HepG2 (cell line): Measurements from ENCODE around the gene RERG. TPM values are rescaled to one million over a fixed set of nuclear protein-coding genes. Genes with fewer than 3 reads are reported as not detected.

Experiments used
- ATAC-seq: fragments of 200-7000 bp; cut with Tn5 transposase; 3 replicates; pipeline ENCODE4 v1.9.1; 2020; ENCODE audit warnings: mild to moderate bottlenecking, moderate library complexity
- BruUV-seq: library from RNA; stranded (reverse); fragments of 400-500 nt; replicated peaks from 2 replicates; lab custom pipeline; 2021; lab: Mats Ljungman, UMichigan
- CTCF ChIA-PET: fragments of 300-600 bp; formaldehyde crosslinking; extraction: SDS; loops from one replicate; lab custom pipeline; 2021; ENCODE audit warnings: low total read pairs, inconsistent platforms, low intra/inter-chr PET ratio; lab: Yijun Ruan, JAX
- POLR2A ChIA-PET: fragments of 350-600 bp; sonication (Branson Sonifier 250); formaldehyde crosslinking; loops from one replicate; lab custom pipeline; 2020; ENCODE audit warnings: antibody characterized with exemption, inconsistent platforms; lab: Yijun Ruan, JAX
- DNase-seq: peaks from one replicate; pipeline ENCODE4 v3.0.0-alpha.2; 2015; ENCODE audit warnings: low spot score
- FAIRE-seq: peaks from 3 replicates; lab custom pipeline; 2011; peaks lifted over from hg19 to GRCh38; lab: Jason Lieb, UNC
- H2AFZ ChIP-seq: one replicate; pipeline ENCODE4 v1.6.1; 2011; ENCODE audit warnings: low read length, inconsistent platforms
- H3K27ac ChIP-seq: fragments of 300-600 bp; 3 replicates; pipeline ENCODE4 v1.8.0; 2011; ENCODE audit warnings: mixed run types, mild to moderate bottlenecking, mixed read lengths, low read length, inconsistent platforms; ENCODE audit not compliant: insufficient read depth; ENCODE audit errors: extremely low read length
- H3K27me3 ChIP-seq, 2 experiments: fragments of 200-600 bp in 1 of 2; 2 replicates in 1 of 2; 3 replicates in 1 of 2; pipeline versions ENCODE4 v1.6.0 to v1.8.0; 2011; ENCODE audit warnings: low read length in 2 of 2, mild to moderate bottlenecking in 2 of 2, moderate library complexity in 2 of 2, inconsistent platforms in 1 of 2; ENCODE audit not compliant: insufficient read depth in 2 of 2, control insufficient read depth in 1 of 2
- H3K36me3 ChIP-seq, 2 experiments: fragments of 200-600 bp in 1 of 2; replicated peaks in 1 of 2; 2 replicates in 1 of 2; 3 replicates in 1 of 2; pipeline versions ENCODE4 v1.5.1 to v1.8.0; 2011; ENCODE audit warnings: low read length in 2 of 2, inconsistent platforms in 1 of 2; ENCODE audit not compliant: insufficient read depth in 2 of 2, control insufficient read depth in 1 of 2
- H3K4me1 ChIP-seq: 2 replicates; pipeline ENCODE4 v1.5.1; 2012; ENCODE audit warnings: low read length, inconsistent platforms; ENCODE audit not compliant: insufficient read depth
- H3K4me2 ChIP-seq: 2 replicates; pipeline ENCODE4 v1.6.0; 2011; ENCODE audit warnings: low read depth, low read length, inconsistent platforms
- H3K4me3 ChIP-seq, 3 experiments: fragments of 200-600 bp in 1 of 3; sonication (generic), shearing (Covaris generic) in 1 of 3; replicated peaks in 1 of 3; 2 replicates each; pipeline ENCODE4 v1.5.1; 2011 to 2016; ENCODE audit warnings: low read length in 3 of 3, inconsistent platforms in 2 of 3, low read depth in 2 of 3, mild to moderate bottlenecking in 2 of 3, control low read depth in 1 of 3, mixed read lengths in 1 of 3; ENCODE audit not compliant: insufficient read depth in 1 of 3
- H3K79me2 ChIP-seq: one replicate; pipeline ENCODE4 v1.6.1; 2011; ENCODE audit warnings: low read length, inconsistent platforms; ENCODE audit not compliant: insufficient read depth
- H3K9ac ChIP-seq: 2 replicates; pipeline ENCODE4 v1.6.0; 2011; ENCODE audit warnings: mild to moderate bottlenecking, low read depth, low read length, inconsistent platforms; ENCODE audit not compliant: insufficient read depth
- H3K9me3 ChIP-seq: 2 replicates; pipeline ENCODE4 v1.5.1; 2012; ENCODE audit warnings: mild to moderate bottlenecking, low read length
- H4K20me1 ChIP-seq: 2 replicates; pipeline ENCODE4 v1.6.0; 2011; ENCODE audit warnings: inconsistent platforms, mild to moderate bottlenecking, low read length, moderate library complexity; ENCODE audit not compliant: insufficient read depth
- CEBPB ChIP-seq: IDR thresholded peaks from 2 replicates; pipeline ENCODE4 v1.6.1; 2011; ENCODE audit warnings: low read depth, low read length, improper control_type of control experiment, borderline replicate concordance
- NCOA1 ChIP-seq: sonication (generic); formaldehyde crosslinking; IDR thresholded peaks from 2 replicates; pipeline ENCODE4 v1.9.0; 2021; ENCODE audit warnings: missing genetic modification reagents
- ZNF44 ChIP-seq: sonication (generic); formaldehyde crosslinking; IDR thresholded peaks from 2 replicates; pipeline ENCODE4 v1.5.1; 2020; ENCODE audit warnings: mild to moderate bottlenecking, missing genetic modification reagents
- ZNF607 ChIP-seq: sonication (generic); formaldehyde crosslinking; IDR thresholded peaks from 2 replicates; pipeline ENCODE4 v1.5.1; 2020; ENCODE audit warnings: missing genetic modification reagents, mild to moderate bottlenecking, borderline replicate concordance
- WGBS: methylation state at CpG from one replicate; pipeline ENCODE4 v1.1.6; 2017; ENCODE audit warnings: low lambda C conversion rate; 5-methylcytosine and 5-hydroxymethylcytosine counted together
- in situ Hi-C: cut with HindIII; loops from 2 replicates; pipeline ENCODE4 v1.10.0; 2017; ENCODE audit warnings: low pct_unique_long_range_greater_than_20kb; ENCODE audit not compliant: extremely low pct_ligation_motif_present
- intact Hi-C: fragments of 100-400 bp; cut with micrococcal nuclease; formaldehyde crosslinking; loops from one replicate; pipeline ENCODE4 v1.10.0; 2022; ENCODE audit not compliant: unreplicated experiment
- polyA plus RNA-seq, 8 experiments: library from polyadenylated mRNA; depleted of rRNA in 3 of 8; stranded (reverse) in 7 of 8; unstranded in 1 of 8; fragments of >200 nt; fragmentation: Illumina TruSeq in 4 of 8; extraction: Trizol in 4 of 8; gene quantifications; 2 replicates each; pipeline versions ENCODE4 v1.2.1 to v1.2.3, GENCODE V29; 2011 to 2016; ENCODE audit warnings: low read depth in 4 of 8, missing spikeins in 1 of 8, mixed read lengths in 1 of 8; ENCODE audit not compliant: insufficient read depth in 1 of 8
- total RNA-seq, 5 experiments: library from RNA; depleted of rRNA; stranded (reverse); fragments of >200 nt; fragmentation: Illumina TruSeq; extraction: Trizol; gene quantifications; 2 replicates each; pipeline ENCODE4 v1.2.3, GENCODE V29; 2016; ENCODE audit warnings: low read depth in 1 of 5
- TF ChIP-seq, protein P1 (sequence below): sonication (generic); formaldehyde crosslinking; IDR thresholded peaks from 2 replicates; pipeline ENCODE4 v1.4.0; 2020; ENCODE audit warnings: mild to moderate bottlenecking, missing genetic modification reagents
- TF ChIP-seq, protein P2 (sequence below): sonication (generic); formaldehyde crosslinking; IDR thresholded peaks from 2 replicates; pipeline ENCODE4 v1.4.0; 2020; ENCODE audit warnings: mild to moderate bottlenecking, missing genetic modification reagents

Gene RERG
- total and polyA plus RNA-seq, 2 of the 13 experiments (the other 11 are each of a cell fraction or from before 2014, with no cell fraction given), result not detected

DNA sequence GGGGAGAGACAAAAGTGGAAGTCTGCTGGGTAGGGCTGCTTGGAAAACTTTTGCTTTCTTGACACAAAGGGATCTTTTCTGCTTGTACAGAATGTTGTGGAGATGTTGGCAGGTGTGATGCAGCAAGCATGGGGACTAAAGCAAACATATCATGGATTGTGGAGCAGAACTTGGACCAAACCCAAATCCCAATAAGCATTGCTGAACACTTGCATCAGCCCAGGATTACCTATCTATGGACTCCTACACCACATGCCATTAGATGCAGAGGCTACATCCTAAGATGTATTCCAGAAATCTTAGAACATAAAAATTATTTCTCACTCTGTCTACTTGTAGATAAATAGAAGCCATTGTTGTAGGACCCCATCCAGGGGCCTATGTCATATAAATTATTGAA is 44.7 kb upstream of the RERG start (continued):
- TF ChIP-seq, protein P1, sequence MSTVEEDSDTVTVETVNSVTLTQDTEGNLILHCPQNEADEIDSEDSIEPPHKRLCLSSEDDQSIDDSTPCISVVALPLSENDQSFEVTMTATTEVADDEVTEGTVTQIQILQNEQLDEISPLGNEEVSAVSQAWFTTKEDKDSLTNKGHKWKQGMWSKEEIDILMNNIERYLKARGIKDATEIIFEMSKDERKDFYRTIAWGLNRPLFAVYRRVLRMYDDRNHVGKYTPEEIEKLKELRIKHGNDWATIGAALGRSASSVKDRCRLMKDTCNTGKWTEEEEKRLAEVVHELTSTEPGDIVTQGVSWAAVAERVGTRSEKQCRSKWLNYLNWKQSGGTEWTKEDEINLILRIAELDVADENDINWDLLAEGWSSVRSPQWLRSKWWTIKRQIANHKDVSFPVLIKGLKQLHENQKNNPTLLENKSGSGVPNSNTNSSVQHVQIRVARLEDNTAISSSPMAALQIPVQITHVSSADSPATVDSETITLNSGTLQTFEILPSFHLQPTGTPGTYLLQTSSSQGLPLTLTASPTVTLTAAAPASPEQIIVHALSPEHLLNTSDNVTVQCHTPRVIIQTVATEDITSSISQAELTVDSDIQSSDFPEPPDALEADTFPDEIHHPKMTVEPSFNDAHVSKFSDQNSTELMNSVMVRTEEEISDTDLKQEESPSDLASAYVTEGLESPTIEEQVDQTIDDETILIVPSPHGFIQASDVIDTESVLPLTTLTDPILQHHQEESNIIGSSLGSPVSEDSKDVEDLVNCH (CRISPR knock-in tag), result no peak
- TF ChIP-seq, protein P2, sequence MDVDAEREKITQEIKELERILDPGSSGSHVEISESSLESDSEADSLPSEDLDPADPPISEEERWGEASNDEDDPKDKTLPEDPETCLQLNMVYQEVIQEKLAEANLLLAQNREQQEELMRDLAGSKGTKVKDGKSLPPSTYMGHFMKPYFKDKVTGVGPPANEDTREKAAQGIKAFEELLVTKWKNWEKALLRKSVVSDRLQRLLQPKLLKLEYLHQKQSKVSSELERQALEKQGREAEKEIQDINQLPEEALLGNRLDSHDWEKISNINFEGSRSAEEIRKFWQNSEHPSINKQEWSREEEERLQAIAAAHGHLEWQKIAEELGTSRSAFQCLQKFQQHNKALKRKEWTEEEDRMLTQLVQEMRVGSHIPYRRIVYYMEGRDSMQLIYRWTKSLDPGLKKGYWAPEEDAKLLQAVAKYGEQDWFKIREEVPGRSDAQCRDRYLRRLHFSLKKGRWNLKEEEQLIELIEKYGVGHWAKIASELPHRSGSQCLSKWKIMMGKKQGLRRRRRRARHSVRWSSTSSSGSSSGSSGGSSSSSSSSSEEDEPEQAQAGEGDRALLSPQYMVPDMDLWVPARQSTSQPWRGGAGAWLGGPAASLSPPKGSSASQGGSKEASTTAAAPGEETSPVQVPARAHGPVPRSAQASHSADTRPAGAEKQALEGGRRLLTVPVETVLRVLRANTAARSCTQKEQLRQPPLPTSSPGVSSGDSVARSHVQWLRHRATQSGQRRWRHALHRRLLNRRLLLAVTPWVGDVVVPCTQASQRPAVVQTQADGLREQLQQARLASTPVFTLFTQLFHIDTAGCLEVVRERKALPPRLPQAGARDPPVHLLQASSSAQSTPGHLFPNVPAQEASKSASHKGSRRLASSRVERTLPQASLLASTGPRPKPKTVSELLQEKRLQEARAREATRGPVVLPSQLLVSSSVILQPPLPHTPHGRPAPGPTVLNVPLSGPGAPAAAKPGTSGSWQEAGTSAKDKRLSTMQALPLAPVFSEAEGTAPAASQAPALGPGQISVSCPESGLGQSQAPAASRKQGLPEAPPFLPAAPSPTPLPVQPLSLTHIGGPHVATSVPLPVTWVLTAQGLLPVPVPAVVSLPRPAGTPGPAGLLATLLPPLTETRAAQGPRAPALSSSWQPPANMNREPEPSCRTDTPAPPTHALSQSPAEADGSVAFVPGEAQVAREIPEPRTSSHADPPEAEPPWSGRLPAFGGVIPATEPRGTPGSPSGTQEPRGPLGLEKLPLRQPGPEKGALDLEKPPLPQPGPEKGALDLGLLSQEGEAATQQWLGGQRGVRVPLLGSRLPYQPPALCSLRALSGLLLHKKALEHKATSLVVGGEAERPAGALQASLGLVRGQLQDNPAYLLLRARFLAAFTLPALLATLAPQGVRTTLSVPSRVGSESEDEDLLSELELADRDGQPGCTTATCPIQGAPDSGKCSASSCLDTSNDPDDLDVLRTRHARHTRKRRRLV (CRISPR knock-in tag), result no peak
- TF ChIP-seq NCOA1 (no peak), ZNF607 (CRISPR knock-in tag) (no peak)
- TF ChIP-seq, all 625 proteins: peak for 0

DNA sequence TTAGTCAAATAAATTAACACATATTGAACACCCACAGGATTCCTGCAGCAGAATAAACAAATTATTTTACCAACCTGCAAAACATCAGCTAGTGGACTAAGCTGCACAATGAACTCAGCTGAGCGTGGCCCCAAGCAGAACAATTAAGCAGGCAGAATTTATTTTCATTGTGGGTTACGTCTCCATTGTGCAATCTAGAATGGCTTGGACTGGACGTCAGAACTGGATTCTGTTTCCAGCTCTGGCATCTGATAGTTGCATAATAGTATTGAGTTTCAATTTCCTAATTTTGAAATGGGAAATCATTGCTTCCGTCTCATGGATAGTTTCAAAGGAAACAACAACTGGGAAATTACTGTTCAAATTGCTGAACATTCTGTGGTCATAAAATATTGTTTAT is 35.5 kb upstream of the RERG start:
- DNase-seq, result no peak
- no peak for FAIRE-seq
- in situ Hi-C loops, result no loop called here
- Histone ChIP-seq H2AFZ (no peak overlapping the region), H3K9ac (no peak overlapping the region), H3K9me3 (no peaks in the 10 kb centered on the region), H3K27ac (no peak overlapping the region), H4K20me1 (no peaks in the 10 kb centered on the region), H3K4me1 (no peaks in the 10 kb centered on the region), H3K79me2 (no peaks in the 10 kb centered on the region), H3K27me3 (no peaks in the 10 kb centered on the region), H3K4me2 (no peak overlapping the region), H3K4me3 (no peak overlapping the region), H3K36me3 (no peaks in the 10 kb centered on the region)
- CTCF ChIA-PET, result no interaction called here
- intact Hi-C loops, result no loop called here
- POLR2A ChIA-PET, result no interaction called here
- ATAC-seq, result no peak
- WGBS, result 5% methylated on average over 4 of the region's 4 CpGs
- TF ChIP-seq ZNF44 (CRISPR knock-in tag), result no peak
- TF ChIP-seq CEBPB, result peak; percentile 47; the same call in 1 of the 2 replicates
- no TSS peak for BruUV-seq
